Activated CD4-positive, CD25-positive, alpha-beta regulatory T cell (primary cell): Measurements from ENCODE around the gene VPS4B.
"Not testable (repeated sequence)": the region's sequence is repeated elsewhere in the genome, so short reads cannot be mapped to it uniquely, and the experiment has no call there.

Experiments used
- DNase-seq, 4 experiments: peaks; one replicate each; lab custom pipeline; 2025; lab: John Stamatoyannopoulos, UW

VPS4B gene

DNA sequence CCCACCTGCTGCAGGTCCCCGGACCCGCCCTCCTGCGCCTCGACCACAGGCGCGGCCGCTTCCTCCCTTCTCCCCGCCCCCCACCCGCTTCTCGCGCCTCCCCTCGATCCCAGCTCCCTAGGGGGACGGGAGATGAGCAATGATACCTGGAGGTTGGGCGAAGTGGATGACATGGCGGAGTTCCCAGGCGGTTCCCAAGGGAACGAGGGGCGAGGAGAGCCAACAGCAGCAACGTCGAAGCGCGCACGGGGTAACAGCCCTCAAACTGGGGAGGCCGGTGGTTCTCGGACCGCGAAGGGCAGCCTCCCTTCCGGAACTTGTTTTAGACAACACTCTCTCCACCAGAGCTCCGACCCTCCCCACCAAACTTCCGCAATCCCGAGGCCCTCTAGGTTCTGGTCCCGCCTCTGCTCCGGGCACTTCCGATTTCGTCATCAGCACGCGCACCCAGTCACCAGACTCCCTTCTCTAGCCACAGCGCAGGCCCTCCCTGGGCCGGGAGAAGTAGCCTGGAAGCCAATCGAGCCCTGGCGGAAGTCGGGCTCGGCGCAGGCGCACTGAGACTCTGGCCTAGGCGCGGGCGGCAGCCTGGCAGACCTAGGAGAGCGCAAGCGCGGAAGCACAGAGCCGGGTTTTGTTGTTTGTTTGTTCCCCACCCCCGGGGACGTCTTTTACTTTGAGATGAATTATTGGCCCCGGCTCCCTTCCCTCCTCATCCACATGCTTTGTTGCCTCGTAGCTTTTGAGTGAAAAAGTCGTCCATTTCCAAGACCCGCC, at the start of gene VPS4B:
Gene VPS4B (minus strand): TSS at position 390 of the 777 bp plus-strand sequence. CDS start 217 bp downstream, at position 173.
- peak; percentile 98 to 99 (median 98) for DNase-seq

GRCh38 chr18:63470751-63471150, 48.5 kb upstream of the VPS4B start:
- DNase-seq = no peak

GRCh38 chr18:63468575-63468974, 46.3 kb upstream of the VPS4B start:
- no peak for DNase-seq

GRCh38 chr18:63467699-63468098, 45.4 kb upstream of the VPS4B start:
- no peak for DNase-seq

- no peak for DNase-seq
Observed at GRCh38 chr18:63465059-63465458, 42.8 kb upstream of the VPS4B start.

- DNase-seq = no peak
Observed at GRCh38 chr18:63464434-63464833, 42.2 kb upstream of the VPS4B start.

GRCh38 chr18:63460414-63460813, 38.1 kb upstream of the VPS4B start:
- no peak for DNase-seq

GRCh38 chr18:63457977-63458376, 35.7 kb upstream of the VPS4B start:
- DNase-seq = no peak

DNA sequence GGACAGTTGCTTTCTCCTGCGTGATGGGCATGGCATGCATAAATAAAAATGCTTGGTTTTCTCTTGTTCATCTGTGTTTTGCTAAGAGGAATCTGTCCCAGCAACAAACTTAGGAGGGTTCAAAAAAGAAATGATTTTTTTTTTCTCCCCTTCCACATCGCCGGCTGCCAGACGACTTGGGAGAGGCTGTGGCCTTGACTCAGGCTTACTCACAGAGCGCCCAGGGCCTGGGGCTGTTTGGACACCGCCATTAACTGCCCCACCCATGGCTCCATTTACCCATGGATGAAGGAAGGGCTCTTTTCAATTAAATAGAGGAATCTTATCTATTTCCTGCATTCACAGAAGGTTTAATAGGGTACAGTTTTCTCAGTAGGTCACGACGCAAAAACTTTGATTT, 32.2 kb upstream of the VPS4B start:
- no peak for DNase-seq

DNA sequence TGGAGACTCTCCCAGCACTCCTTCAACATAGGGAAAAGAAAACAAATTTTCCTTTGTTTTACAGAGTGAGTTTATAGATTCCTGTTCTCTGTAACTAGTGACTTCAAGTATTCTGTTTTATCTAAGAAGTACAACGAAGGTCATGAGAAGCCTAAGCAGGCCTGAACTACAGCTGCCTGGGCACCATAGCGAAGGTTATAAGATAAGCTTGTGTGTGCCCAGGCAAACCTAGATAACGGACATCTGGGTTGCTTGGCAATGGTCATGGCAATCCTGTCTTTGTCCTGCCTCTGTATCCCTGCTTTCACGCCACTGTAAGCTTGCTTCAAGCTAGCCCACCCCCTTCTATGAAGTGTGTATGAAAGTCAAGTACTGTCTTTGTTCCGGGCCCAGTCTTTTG, 30.5 kb upstream of the VPS4B start:
- not testable (repeated sequence) for DNase-seq

DNA sequence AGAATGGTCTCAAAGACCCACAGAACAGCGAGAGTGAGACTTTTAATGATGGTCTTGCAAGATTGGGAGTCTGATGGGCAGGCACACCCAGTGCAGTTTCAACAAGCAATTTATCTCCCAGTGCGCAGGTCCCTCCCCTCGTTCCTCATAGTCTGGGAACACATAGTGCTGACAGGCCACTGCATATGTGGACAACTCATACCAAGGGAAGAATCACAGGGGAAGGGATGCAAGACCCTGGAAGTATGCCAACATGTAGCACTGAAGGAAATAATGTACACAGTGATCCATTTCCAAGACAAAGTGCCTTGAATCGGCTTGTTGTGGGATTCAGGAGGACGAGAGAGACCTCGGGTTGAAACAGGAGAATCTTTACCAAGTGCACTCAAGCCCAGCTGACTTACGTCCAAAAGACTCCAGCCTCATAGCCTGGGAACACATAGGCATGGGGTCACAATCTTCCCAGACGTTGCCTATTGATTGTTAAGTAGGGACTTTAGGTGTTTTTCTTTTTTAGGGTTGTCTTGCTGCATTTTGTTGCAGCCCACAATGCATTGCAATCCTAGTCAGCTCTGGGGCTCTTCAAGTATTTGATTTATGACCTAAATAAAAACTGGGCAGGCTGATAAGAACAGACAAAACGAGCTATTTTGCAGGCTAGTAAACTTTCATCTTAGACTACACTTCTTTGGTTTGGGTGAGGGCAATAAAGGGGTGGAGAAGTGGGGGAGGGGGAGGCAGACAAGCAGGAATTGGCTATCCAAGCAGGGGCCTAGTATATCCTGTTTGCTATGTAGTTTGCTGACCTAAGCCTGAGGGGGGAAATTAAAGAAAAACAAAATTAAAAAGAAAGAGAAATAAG, 29.8 kb upstream of the VPS4B start:
- DNase-seq = no peak

DNA sequence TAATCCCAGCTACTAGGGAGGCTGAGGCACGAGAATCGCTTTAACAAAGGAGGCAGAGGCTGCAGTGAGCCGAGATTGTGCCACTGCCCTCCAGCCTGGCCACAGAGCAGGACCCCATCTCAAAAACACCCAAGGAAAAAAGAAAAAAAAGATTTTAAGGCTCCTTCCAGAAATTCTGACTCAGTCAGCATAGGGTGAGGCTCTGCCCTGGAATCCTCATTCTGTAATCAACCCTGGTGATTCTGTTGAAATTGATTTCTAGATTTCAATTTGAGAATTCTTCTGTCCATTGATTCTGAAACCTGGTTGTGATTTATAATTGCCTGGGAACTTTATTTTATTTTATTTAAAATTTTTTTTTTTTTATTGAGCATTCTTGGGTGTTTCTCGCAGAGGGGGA, 27.1 kb upstream of the VPS4B start:
- no peak for DNase-seq

GRCh38 chr18:63447066-63447465, 24.8 kb upstream of the VPS4B start:
- no peak for DNase-seq

DNA sequence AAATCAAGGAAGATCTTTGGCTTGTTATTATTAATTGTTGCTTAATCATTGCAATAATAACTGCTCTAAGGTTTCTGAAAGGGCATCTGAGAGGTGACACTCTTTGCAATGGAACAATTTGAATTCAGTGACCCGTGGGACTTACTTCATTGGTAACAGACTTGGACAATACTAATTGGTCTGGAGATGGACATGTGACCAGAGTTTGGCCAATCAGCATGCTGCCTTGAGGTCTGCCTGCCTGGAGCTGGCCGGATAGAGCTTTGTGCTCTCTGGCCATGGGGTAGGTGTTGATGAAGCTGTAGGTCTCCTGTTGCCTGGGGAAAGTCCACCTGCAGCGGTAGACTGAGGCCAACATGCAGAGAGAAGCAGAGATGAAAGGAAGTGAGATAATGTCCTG, 24.0 kb upstream of the VPS4B start:
- DNase-seq = no peak

DNA sequence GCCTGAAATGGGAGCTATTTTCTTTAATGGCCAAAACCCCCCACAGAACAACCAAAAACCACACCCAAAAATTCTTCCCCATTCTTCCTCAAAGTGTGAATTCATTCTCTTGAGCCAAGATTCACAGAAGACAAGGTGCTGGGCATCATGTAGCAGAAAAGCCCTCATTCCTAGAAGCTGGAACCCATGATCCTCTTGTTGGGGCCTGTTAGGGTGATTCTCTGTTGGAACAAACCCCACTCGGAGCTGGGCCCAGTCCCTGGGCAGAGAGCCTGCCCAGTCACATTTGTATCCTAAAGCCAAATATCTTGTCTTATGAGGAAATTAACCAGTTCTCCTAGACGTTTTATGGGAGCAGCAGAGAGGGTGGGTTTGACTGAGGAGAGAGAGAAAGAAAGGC, 22.8 kb upstream of the VPS4B start:
- no peak for DNase-seq

- DNase-seq = no peak
Observed at GRCh38 chr18:63444580-63444979, 22.3 kb upstream of the VPS4B start.

- no peak for DNase-seq
Observed at GRCh38 chr18:63443829-63444228, 21.6 kb upstream of the VPS4B start.

DNA sequence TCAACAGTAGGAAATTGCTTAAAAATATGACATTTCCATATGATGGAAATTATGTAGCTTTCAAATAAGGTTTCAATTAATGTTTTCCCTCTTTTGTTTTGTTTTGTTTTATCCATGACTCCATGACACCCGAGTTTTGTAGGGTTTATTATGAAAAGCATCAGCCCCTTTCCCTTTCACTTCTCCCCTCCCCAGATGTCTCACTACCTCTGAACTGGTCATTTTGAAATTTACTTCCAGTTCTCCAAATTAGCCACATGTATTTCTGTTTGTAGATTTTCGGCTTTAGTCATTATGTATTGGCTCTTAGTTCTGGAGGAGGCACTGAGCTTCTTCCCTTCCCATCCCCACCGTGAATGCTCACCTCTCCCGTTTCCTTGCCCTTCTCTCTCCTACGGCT, 18.6 kb upstream of the VPS4B start:
- DNase-seq = no peak

GRCh38 chr18:63440219-63440618, 17.9 kb upstream of the VPS4B start:
- no peak for DNase-seq

- peak in 1 of 4 experiments; percentile 24 for DNase-seq
Observed at GRCh38 chr18:63439334-63439733, 17.1 kb upstream of the VPS4B start.

DNA sequence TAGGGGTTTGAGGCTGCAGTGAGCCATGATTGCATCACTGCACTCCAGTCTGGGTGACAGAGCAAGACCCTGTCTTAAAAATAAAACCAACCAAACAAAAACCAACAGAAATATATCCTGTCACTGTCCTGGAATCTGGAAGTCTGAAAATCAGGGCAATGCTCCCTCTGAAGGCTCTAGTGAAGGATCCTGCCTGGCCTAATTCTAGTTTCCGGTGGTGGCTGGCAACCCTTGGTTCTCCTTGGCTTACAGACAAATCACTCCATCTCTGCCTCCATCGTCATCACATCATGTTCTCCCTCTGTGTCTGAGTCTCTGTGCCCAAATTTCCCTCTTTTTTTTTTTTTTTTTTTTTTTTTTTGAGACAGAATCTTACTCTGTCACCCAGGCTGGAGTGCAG, 15.9 kb upstream of the VPS4B start:
- no peak for DNase-seq

DNA sequence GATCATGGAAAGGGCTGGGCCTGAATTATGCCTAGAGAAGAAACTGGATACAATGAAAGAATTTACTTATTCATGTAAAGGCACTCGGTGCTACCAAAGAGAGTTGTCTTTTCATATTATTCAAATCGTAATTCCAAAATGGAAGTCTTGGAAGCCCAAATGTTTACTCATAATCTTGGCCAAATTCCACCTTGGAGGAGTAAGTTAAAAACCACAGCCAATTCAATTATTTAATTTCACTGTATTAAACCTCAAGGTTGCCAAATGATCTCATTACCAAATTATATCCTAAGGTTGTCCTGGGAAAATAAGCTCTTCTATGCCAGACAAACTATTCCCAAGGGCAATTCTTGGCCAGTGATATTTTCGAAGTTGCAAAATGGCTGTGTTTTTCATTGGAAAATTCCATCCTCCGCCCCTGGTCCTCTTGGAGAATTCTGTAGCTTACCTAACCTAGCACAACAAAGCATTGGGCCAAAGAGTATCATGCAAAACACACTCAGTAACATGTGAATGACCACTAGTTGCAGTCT, 11.1 kb upstream of the VPS4B start:
- no peak for DNase-seq

DNA sequence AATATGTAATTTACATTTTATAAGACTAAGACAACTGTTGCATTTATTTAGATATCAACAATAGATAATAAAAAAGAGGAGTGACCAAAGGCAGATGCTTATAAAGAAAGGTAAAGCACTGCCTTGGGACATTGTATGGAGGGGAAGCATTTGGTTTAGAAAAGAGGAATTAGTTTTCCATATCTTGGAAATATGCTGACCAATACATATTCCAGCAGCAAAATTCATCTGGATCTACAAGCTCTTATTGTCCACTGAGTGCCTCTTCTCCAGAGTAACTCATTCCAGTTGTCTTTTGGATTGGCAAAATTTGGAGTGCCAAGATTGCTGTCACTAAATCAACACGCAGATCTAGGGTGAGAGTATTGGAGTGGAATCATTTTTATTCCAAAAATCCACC, 8.9 kb upstream of the VPS4B start:
- no peak for DNase-seq
